Activated T-helper 17 cell treated with anti-CD3 and anti-CD28 coated beads, Interleukin-2, amount 50 U/mL, for 72 hours (primary cell): ENCODE data around the gene NPSR1. TPM values are rescaled to one million over a fixed set of nuclear protein-coding genes. Genes with fewer than 3 reads are reported as not detected.
"Not testable (repeated sequence)": the region's sequence is repeated elsewhere in the genome, so short reads cannot be mapped to it uniquely, and the experiment has no call there.

Experiments used
- ATAC-seq: fragments of 150-1000 bp; cut with Tn5 transposase; replicated peaks from 2 replicates; pipeline ENCODE4 v1.10.0; 2021; ENCODE audit warnings: mild to moderate bottlenecking, moderate library complexity
- H3K27ac Mint-ChIP-seq: one replicate; pipeline ENCODE4 v1.8.0; 2022; ENCODE audit warnings: mixed read lengths
- H3K27me3 Mint-ChIP-seq: one replicate; pipeline ENCODE4 v1.8.0; 2022; ENCODE audit warnings: mixed read lengths
- H3K36me3 Mint-ChIP-seq: one replicate; pipeline ENCODE4 v1.8.0; 2022; ENCODE audit warnings: low read depth, mild to moderate bottlenecking, mixed read lengths
- H3K4me1 Mint-ChIP-seq: one replicate; pipeline ENCODE4 v1.8.0; 2022; ENCODE audit warnings: mixed read lengths
- H3K4me3 Mint-ChIP-seq: one replicate; pipeline ENCODE4 v1.8.0; 2022; ENCODE audit warnings: mild to moderate bottlenecking, mixed read lengths
- H3K9me3 Mint-ChIP-seq: one replicate; pipeline ENCODE4 v1.8.0; 2022; ENCODE audit warnings: mixed read lengths
- total RNA-seq, 2 donors: library from RNA; stranded (reverse); gene quantifications; one replicate each; pipeline ENCODE4 v1.2.3, GENCODE V29; 2022

Gene NPSR1
- total RNA-seq, 2 donors from 2014 or later, result not detected

GRCh38 chr7:34757570-34758110, 99.6 kb downstream of the NPSR1 start:
- no peaks in the 10 kb centered on the region for H3K36me3 Mint-ChIP-seq
- no peak overlapping the region for H3K27ac Mint-ChIP-seq
- no peaks in the 10 kb centered on the region for H3K9me3 Mint-ChIP-seq

GRCh38 chr7:34758111-34758601, 100.1 kb downstream of the NPSR1 start:
- Mint-ChIP-seq H3K4me1 (no peaks in the 10 kb centered on the region), H3K9me3 (no peaks in the 10 kb centered on the region), H3K27ac (no peak overlapping the region), H3K27me3 (peaks cover 14% of the 10 kb centered on the region), H3K4me3 (no peak overlapping the region), H3K36me3 (no peaks in the 10 kb centered on the region)
- no peak for ATAC-seq

More at GRCh38 chr7:34757570-34758110, 99.6 kb downstream of the NPSR1 start:
- no peak for ATAC-seq
- H3K4me3 Mint-ChIP-seq, result no peak overlapping the region
- no peaks in the 10 kb centered on the region for H3K4me1 Mint-ChIP-seq
- H3K27me3 Mint-ChIP-seq, result peaks cover 9% of the 10 kb centered on the region

- Mint-ChIP-seq H3K4me3 (no peak overlapping the region), H3K27me3 (peaks cover 15% of the 10 kb centered on the region), H3K36me3 (no peaks in the 10 kb centered on the region), H3K9me3 (no peaks in the 10 kb centered on the region), H3K4me1 (no peaks in the 10 kb centered on the region), H3K27ac (no peak overlapping the region)
- no peak for ATAC-seq
These were observed 101.6 kb downstream of the NPSR1 start for GRCh38 chr7:34759477-34760125.

GRCh38 chr7:34760271-34760670, 102.3 kb downstream of the NPSR1 start:
- no peaks in the 10 kb centered on the region for H3K9me3 Mint-ChIP-seq
- ATAC-seq, result no peak

GRCh38 chr7:34761206-34761605, 103.2 kb downstream of the NPSR1 start:
- no peak overlapping the region for H3K4me3 Mint-ChIP-seq
- ATAC-seq, result no peak
- H3K4me1 Mint-ChIP-seq, result no peaks in the 10 kb centered on the region
- H3K36me3 Mint-ChIP-seq, result no peaks in the 10 kb centered on the region
- no peaks in the 10 kb centered on the region for H3K9me3 Mint-ChIP-seq
- H3K27me3 Mint-ChIP-seq, result peaks cover 15% of the 10 kb centered on the region
- H3K27ac Mint-ChIP-seq, result no peak overlapping the region

More at GRCh38 chr7:34760271-34760670, 102.3 kb downstream of the NPSR1 start:
- no peak overlapping the region for H3K4me3 Mint-ChIP-seq
- H3K27ac Mint-ChIP-seq, result no peak overlapping the region
- no peaks in the 10 kb centered on the region for H3K4me1 Mint-ChIP-seq
- peaks cover 15% of the 10 kb centered on the region for H3K27me3 Mint-ChIP-seq
- no peaks in the 10 kb centered on the region for H3K36me3 Mint-ChIP-seq

- no peaks in the 10 kb centered on the region for H3K9me3 Mint-ChIP-seq
- no peak for ATAC-seq
- H3K27ac Mint-ChIP-seq, result no peak overlapping the region
- no peak overlapping the region for H3K4me3 Mint-ChIP-seq
- no peaks in the 10 kb centered on the region for H3K4me1 Mint-ChIP-seq
- peaks cover 15% of the 10 kb centered on the region for H3K27me3 Mint-ChIP-seq
- no peaks in the 10 kb centered on the region for H3K36me3 Mint-ChIP-seq
These were observed 103.6 kb downstream of the NPSR1 start for GRCh38 chr7:34761627-34762026.

- H3K9me3 Mint-ChIP-seq, result no peaks in the 10 kb centered on the region
- no peak overlapping the region for H3K27ac Mint-ChIP-seq
- peaks cover 15% of the 10 kb centered on the region for H3K27me3 Mint-ChIP-seq
- no peaks in the 10 kb centered on the region for H3K36me3 Mint-ChIP-seq
- no peak for ATAC-seq
- no peaks in the 10 kb centered on the region for H3K4me1 Mint-ChIP-seq
- H3K4me3 Mint-ChIP-seq, result no peak overlapping the region
These were observed 104.7 kb downstream of the NPSR1 start for GRCh38 chr7:34762764-34763163.

GRCh38 chr7:34772296-34772938, 114.4 kb downstream of the NPSR1 start:
- no peak overlapping the region for H3K4me3 Mint-ChIP-seq
- H3K27ac Mint-ChIP-seq, result no peak overlapping the region
- H3K36me3 Mint-ChIP-seq, result no peaks in the 10 kb centered on the region
- no peaks in the 10 kb centered on the region for H3K4me1 Mint-ChIP-seq
- H3K27me3 Mint-ChIP-seq, result peaks cover 8% of the 10 kb centered on the region
- ATAC-seq, result no peak
- H3K9me3 Mint-ChIP-seq, result peaks cover 4% of the 10 kb centered on the region

GRCh38 chr7:34776748-34777358, 118.8 kb downstream of the NPSR1 start:
- Mint-ChIP-seq H3K4me3 (no peak overlapping the region), H3K27me3 (peaks cover 7% of the 10 kb centered on the region), H3K4me1 (no peaks in the 10 kb centered on the region), H3K9me3 (peaks cover 5% of the 10 kb centered on the region), H3K36me3 (no peaks in the 10 kb centered on the region), H3K27ac (no peak overlapping the region)
- ATAC-seq, result no peak

- H3K27me3 Mint-ChIP-seq, result peaks cover 7% of the 10 kb centered on the region
- no peak overlapping the region for H3K27ac Mint-ChIP-seq
- no peaks in the 10 kb centered on the region for H3K4me1 Mint-ChIP-seq
- H3K36me3 Mint-ChIP-seq, result no peaks in the 10 kb centered on the region
- no peak for ATAC-seq
- no peak overlapping the region for H3K4me3 Mint-ChIP-seq
- H3K9me3 Mint-ChIP-seq, result peaks cover 18% of the 10 kb centered on the region
These were observed 122.5 kb downstream of the NPSR1 start for GRCh38 chr7:34780546-34780945.

GRCh38 chr7:34787586-34787985, 129.6 kb downstream of the NPSR1 start:
- Mint-ChIP-seq H3K9me3 (peaks cover 11% of the 10 kb centered on the region), H3K4me3 (no peak overlapping the region), H3K27ac (no peak overlapping the region), H3K27me3 (peaks cover 12% of the 10 kb centered on the region), H3K36me3 (no peaks in the 10 kb centered on the region), H3K4me1 (no peaks in the 10 kb centered on the region)
- ATAC-seq, result no peak

- ATAC-seq, result no peak
- Mint-ChIP-seq H3K27ac (no peak overlapping the region), H3K27me3 (peaks cover 22% of the 10 kb centered on the region), H3K4me3 (no peak overlapping the region), H3K4me1 (no peaks in the 10 kb centered on the region), H3K9me3 (no peaks in the 10 kb centered on the region), H3K36me3 (no peaks in the 10 kb centered on the region)
These were observed 148.8 kb downstream of the NPSR1 start for GRCh38 chr7:34806831-34807230.

- Mint-ChIP-seq H3K27ac (no peak overlapping the region), H3K27me3 (peaks cover 27% of the 10 kb centered on the region), H3K9me3 (no peaks in the 10 kb centered on the region), H3K4me3 (no peak overlapping the region), H3K4me1 (no peaks in the 10 kb centered on the region), H3K36me3 (no peaks in the 10 kb centered on the region)
- no peak for ATAC-seq
These were observed 149.7 kb downstream of the NPSR1 start for GRCh38 chr7:34807548-34808340.

- H3K36me3 Mint-ChIP-seq, H3K27ac Mint-ChIP-seq, ATAC-seq, H3K4me1 Mint-ChIP-seq, H3K9me3 Mint-ChIP-seq, H3K4me3 Mint-ChIP-seq: not testable (repeated sequence)
- H3K27me3 Mint-ChIP-seq, result peaks cover 26% of the 10 kb centered on the region
These were observed 156.3 kb downstream of the NPSR1 start for GRCh38 chr7:34814203-34814842.
